ENCODE data around the gene METTL8.

The METTL8 gene

GRCh38 chr2:171322928-171323327 lies 110.9 kb downstream of the METTL8 start:
- Histone ChIP-seq H3K4me3 (ENCODE audit: severe bottlenecking) (no peak overlapping the region), H3K27ac (ENCODE audit: poor library complexity, severe bottlenecking) (no peak overlapping the region), H3K9me3 (ENCODE audit: severe bottlenecking) (no peaks in the 10 kb centered on the region), H3K27me3 (ENCODE audit: insufficient read depth, poor library complexity, severe bottlenecking) (no peaks in the 10 kb centered on the region), H3K36me3 (ENCODE audit: low read depth) (peaks cover 19% of the 10 kb centered on the region), H3K4me1 (ENCODE audit: insufficient read depth, poor library complexity, severe bottlenecking) (no peaks in the 10 kb centered on the region)
- no peak for TF ChIP-seq CTCF (IDR thresholded peaks at IDR 0.05; ENCODE audit: poor library complexity, severe bottlenecking)
- ATAC-seq (ENCODE audit: low read depth) (no peak), DNase-seq (ENCODE audit: low spot score) (no peak)

GRCh38 chr2:171320731-171321130 lies 113.1 kb downstream of the METTL8 start:
- Histone ChIP-seq H3K27me3 (ENCODE audit: insufficient read depth, poor library complexity, severe bottlenecking) (no peaks in the 10 kb centered on the region), H3K36me3 (ENCODE audit: low read depth) (peaks cover 19% of the 10 kb centered on the region), H3K9me3 (ENCODE audit: severe bottlenecking) (no peaks in the 10 kb centered on the region), H3K27ac (ENCODE audit: poor library complexity, severe bottlenecking) (no peak overlapping the region), H3K4me1 (ENCODE audit: insufficient read depth, poor library complexity, severe bottlenecking) (no peaks in the 10 kb centered on the region), H3K4me3 (ENCODE audit: severe bottlenecking) (no peak overlapping the region)
- ATAC-seq (ENCODE audit: low read depth) (no peak), DNase-seq (ENCODE audit: low spot score) (no peak)
- TF ChIP-seq CTCF (IDR thresholded peaks at IDR 0.05; ENCODE audit: poor library complexity, severe bottlenecking) = no peak

GRCh38 chr2:171320208-171320621 lies 113.6 kb downstream of the METTL8 start:
- DNase-seq (ENCODE audit: low spot score) (no peak), ATAC-seq (ENCODE audit: low read depth) (no peak)
- H3K36me3 ChIP-seq (ENCODE audit: low read depth) = peaks cover 19% of the 10 kb centered on the region
- H3K4me1 ChIP-seq (ENCODE audit: insufficient read depth, poor library complexity, severe bottlenecking) = no peaks in the 10 kb centered on the region
- no peak overlapping the region for H3K4me3 ChIP-seq (ENCODE audit: severe bottlenecking)
- no peaks in the 10 kb centered on the region for H3K27me3 ChIP-seq (ENCODE audit: insufficient read depth, poor library complexity, severe bottlenecking)
- no peak overlapping the region for H3K27ac ChIP-seq (ENCODE audit: poor library complexity, severe bottlenecking)
- TF ChIP-seq CTCF (IDR thresholded peaks at IDR 0.05; ENCODE audit: poor library complexity, severe bottlenecking) = no peak
- no peaks in the 10 kb centered on the region for H3K9me3 ChIP-seq (ENCODE audit: severe bottlenecking)

GRCh38 chr2:171319164-171319810 lies 114.5 kb downstream of the METTL8 start:
- Histone ChIP-seq H3K4me3 (ENCODE audit: severe bottlenecking) (no peak overlapping the region), H3K27me3 (ENCODE audit: insufficient read depth, poor library complexity, severe bottlenecking) (no peaks in the 10 kb centered on the region), H3K36me3 (ENCODE audit: low read depth) (peaks cover 16% of the 10 kb centered on the region), H3K4me1 (ENCODE audit: insufficient read depth, poor library complexity, severe bottlenecking) (no peaks in the 10 kb centered on the region), H3K9me3 (ENCODE audit: severe bottlenecking) (no peaks in the 10 kb centered on the region), H3K27ac (ENCODE audit: poor library complexity, severe bottlenecking) (no peak overlapping the region)
- no peak for TF ChIP-seq CTCF (IDR thresholded peaks at IDR 0.05; ENCODE audit: poor library complexity, severe bottlenecking)
- DNase-seq (ENCODE audit: low spot score) (no peak), ATAC-seq (ENCODE audit: low read depth) (no peak)

GRCh38 chr2:171318463-171318934 lies 115.3 kb downstream of the METTL8 start:
- Histone ChIP-seq H3K9me3 (ENCODE audit: severe bottlenecking) (no peaks in the 10 kb centered on the region), H3K27ac (ENCODE audit: poor library complexity, severe bottlenecking) (no peak overlapping the region), H3K4me1 (ENCODE audit: insufficient read depth, poor library complexity, severe bottlenecking) (no peaks in the 10 kb centered on the region), H3K27me3 (ENCODE audit: insufficient read depth, poor library complexity, severe bottlenecking) (no peaks in the 10 kb centered on the region), H3K36me3 (ENCODE audit: low read depth) (peaks cover 8% of the 10 kb centered on the region), H3K4me3 (ENCODE audit: severe bottlenecking) (no peak overlapping the region)
- no peak for TF ChIP-seq CTCF (IDR thresholded peaks at IDR 0.05; ENCODE audit: poor library complexity, severe bottlenecking)
- no peak for DNase-seq (ENCODE audit: low spot score)
- no peak for ATAC-seq (ENCODE audit: low read depth)
